SKM-1 (cell line): ENCODE results near the gene FBLN7.

Source experiments
- DNase-seq: peaks from one replicate; lab custom pipeline; 2025; ENCODE audit not compliant: unreplicated experiment; lab: John Stamatoyannopoulos, UW

The FBLN7 gene

DNA sequence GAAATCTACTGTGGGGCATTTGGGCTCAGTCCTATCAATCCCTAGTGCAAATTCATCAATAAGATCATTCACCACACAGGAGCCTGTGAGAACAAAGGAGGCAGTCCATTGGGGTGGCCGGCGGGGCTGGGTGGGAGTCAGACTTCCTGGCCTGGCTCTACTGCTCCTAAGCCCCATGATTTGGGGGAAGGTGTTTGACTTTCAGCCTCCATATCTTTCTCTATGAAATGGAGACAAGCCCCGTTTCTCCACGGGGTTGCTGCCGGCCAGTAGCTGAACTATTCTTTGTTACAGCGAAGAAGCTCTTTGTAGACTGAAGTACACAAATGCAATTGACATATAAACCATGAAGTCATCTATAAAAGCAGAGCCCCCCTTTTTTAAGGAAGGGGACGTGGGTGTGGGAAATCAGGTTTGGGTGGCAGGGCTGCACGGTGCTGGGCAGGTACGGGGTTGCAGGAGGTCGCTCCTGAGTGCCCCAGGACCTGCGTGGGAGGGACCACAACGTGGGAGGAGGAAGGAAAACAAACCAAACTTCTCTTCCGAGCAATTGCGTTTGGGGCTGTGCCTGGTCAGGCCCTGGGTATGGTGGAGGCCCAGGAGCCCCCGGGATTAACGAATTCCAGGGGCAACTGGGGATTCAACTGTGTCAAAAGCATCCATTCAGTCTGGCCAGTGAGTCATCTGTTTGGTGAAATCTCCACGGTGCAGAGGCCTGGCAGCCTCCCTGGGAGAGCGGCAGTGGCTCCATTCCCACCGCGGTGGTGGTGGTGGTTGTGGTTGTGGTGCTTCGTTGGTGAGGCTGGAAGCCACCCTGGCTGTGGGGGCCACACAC, 18.2 kb downstream of the FBLN7 start:
- DNase-seq, result no peak

DNA sequence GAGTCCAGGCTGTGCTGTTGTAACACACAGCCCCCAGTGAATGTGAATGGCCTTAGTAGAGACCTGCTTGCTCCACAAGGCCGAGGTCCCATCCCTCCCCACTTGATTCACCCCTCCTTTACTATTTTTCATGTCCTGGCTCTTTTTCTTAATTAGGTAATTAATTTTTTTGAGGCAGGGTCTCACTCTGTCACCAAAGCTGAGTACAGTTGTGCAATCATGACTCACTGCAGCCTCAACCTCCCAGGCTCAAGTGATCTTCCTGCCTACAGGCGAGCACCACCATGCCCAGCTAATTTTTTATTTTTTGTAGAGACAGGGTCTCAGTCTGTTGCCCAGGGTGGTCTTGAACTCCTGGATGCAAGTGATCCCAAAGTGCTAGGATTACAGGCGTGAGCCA, 19.3 kb downstream of the FBLN7 start:
- DNase-seq, result no peak

DNA sequence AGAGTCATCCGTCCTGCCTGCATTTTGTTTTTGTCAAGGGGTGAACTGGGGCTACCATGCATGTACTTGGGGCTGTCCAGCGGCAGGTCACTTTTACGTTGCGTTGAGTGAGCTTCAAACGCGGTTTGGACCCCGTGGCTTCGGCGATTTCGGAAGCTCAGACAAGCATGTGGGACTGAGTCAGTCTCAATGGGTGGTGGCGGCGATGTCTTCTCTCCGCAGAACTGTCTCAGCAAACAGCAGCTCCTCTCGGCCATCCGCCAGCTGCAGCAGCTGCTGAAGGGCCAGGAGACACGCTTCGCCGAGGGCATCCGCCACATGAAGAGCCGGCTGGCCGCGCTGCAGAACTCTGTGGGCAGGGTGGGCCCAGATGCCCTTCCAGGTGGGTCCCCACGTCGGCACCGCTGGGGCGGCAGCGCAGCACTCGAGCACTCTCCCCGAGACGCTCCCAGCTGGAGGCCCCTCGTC, 21.3 kb downstream of the FBLN7 start:
- no peak for DNase-seq

GRCh38 chr2:112160283-112161250, 22.4 kb downstream of the FBLN7 start:
- DNase-seq, result no peak

- no peak for DNase-seq
Measured at GRCh38 chr2:112161431-112162145, 23.4 kb downstream of the FBLN7 start.

- DNase-seq, result no peak
Measured at GRCh38 chr2:112162341-112162740, 24.2 kb downstream of the FBLN7 start.

DNA sequence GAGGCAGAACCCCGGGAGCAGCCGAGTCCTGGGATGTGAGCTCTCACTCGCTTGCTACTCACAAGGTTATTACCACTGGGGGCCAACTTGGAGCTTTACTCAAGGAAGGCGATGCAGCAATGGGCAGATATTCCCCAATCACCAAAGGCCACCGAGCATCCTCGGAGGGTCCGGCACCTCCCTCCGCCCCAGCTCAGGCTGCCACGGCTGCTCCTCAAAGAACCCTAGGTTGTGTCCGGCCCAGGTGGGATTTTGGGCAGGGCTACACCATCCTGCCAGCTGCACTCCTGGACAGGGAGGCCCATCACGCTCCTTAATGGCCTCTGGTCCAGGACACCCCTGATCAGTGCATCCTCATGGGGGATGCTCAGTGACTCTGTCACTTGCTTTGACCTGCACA, 24.8 kb downstream of the FBLN7 start:
- DNase-seq, result no peak

GRCh38 chr2:112163541-112163981, 25.4 kb downstream of the FBLN7 start:
- DNase-seq, result no peak

- no peak for DNase-seq
Measured at GRCh38 chr2:112164876-112165275, 26.7 kb downstream of the FBLN7 start.

DNA sequence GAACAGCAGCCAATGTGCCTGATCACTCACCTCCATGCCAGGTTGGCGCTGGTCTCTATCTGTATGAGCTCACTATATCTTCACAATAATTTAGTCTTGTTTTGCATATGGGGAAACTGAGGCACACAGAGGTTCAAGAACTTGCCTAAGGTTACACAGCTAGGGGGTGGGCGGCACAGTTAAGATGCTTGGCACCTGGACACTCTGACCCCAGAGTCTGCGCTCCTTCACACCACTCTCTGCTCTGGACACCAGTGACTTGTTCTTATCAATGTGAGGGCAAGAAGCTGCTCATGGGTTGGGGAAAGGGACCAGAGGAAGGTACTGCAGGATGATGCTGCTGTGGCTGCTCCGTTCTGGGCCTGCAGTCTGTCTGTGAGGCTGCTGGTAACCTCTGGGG, 27.1 kb downstream of the FBLN7 start:
- no peak for DNase-seq

- DNase-seq, result no peak
Measured at GRCh38 chr2:112166806-112167499, 28.8 kb downstream of the FBLN7 start.

DNA sequence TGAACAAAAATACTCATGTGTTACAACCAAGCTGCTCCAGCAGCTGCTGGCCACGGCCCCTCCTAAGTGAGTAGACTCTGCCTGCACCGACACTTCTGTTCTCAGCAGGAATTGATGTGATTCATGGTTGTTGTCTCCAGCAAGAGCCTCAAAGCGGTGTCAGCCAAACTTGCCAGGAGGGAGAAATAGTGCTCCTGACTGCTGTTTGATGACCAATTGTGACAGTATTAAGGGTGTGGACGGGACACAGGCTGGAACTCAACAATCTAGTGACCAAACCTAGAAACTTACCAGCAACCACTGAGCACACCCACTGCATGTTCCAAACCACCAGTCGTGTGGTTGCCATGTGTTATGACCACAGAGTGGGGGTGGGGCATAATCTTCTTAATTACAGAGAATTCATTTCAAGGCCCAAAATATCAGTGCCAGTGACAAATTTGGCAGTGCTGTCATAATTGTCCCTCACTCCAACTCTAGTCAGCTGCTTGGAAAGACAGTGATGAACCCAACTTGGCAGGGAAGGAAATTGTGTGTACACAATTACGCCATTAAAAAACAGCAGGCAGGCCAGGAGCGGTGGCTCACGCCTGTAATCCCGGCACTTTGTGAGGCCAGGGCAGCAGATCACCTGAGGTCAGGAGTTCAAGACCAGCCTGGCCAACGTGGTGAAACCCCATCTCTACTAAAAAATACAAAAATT, 30.4 kb downstream of the FBLN7 start:
- no peak for DNase-seq

- DNase-seq, result no peak
Measured at GRCh38 chr2:112170495-112170894, 32.3 kb downstream of the FBLN7 start.

DNA sequence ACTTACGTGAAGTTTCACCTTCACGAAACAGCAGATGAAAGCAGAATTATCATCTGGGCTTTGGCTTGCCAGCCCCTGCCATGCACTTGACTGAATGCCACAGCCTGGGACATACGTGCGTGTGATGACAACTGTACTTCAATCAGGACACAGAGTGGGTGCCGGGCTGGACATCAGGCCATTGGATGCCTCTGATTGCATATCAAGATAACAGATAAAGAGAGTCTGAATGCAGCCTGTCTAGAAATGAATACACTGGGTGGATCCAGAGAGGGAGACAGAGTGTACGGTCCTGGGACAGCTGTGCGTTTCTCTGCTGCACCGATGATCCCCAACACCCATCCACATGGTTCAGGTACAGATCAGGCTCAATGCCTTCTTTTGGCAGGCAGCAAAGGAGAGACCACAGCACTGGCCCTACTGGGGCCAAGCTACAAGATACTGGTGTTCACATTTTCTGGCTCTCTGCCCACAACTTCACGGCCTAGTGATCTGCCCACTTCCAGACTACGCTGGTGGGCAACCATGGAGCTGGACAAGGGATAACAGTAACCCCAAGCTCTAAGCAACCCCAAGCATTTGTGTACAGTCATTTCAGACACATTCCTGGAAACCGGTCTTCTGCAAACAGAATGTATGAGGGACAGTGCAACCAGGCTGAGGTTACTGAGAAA, 35.6 kb downstream of the FBLN7 start:
- DNase-seq, result no peak

DNA sequence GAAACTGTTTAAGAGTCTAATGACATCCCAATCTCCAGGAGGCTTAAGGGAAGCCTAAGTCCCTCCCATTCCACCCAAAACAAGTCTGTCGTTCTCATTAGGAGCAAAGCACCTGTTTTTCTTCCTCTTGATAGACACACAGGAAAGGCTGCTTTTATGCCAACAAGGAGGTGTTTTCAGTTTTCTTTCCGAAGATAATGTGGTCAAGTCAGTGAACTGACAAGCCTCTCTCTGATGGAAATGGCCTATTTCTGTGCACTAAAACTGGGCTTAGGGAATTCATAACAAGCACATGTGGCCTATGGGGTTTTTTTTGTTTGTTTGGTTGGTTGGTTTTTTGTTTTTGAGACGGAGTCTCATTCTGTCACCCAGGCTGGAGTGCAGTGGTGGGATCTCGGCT, 36.2 kb downstream of the FBLN7 start:
- DNase-seq, result no peak

DNA sequence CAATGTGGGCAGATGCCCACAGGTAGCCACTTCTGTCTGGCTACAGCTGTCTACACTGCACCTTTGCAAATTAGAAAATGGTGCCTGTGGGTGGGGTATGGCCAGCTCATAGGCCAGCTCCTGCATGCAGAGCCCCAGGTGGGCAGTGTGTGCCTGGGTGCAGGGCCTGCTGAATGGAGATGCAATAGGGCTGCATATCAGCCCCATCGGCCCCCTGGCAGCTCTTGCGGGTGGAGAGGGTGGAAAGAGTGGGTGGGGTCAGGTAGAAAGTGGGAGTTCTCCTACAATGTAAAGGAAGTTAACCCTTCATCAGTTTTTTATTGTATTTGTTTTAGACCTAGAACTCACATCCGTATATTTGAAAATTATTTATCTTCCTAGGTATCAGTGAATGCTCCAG, 37.1 kb downstream of the FBLN7 start:
- DNase-seq, result no peak

- DNase-seq, result no peak
Measured at GRCh38 chr2:112175958-112176573, 37.9 kb downstream of the FBLN7 start.

GRCh38 chr2:112181571-112182290, 43.5 kb downstream of the FBLN7 start:
- no peak for DNase-seq
